ENCODE measurements around the gene SLFN11.
"Not testable (repeated sequence)": the region's sequence is repeated elsewhere in the genome, so short reads cannot be mapped to it uniquely, and the experiment has no call there.

SLFN11 gene

GRCh38 chr17:35373534-35373983, at the start of gene SLFN11:
TSS of gene SLFN11 (minus strand) at chr17:35373621. CDS start at chr17:35363807, 9,814 bp downstream.
- peak; percentile 97 for DNase-seq

- DNase-seq = not testable (repeated sequence)
These were observed 47.6 kb upstream of the SLFN11 start for GRCh38 chr17:35421069-35421468.

- no peak for DNase-seq
These were observed 43.2 kb upstream of the SLFN11 start for GRCh38 chr17:35416659-35417058.

- not testable (repeated sequence) for DNase-seq
These were observed 41.3 kb upstream of the SLFN11 start for GRCh38 chr17:35414707-35415106.

- no peak for DNase-seq
These were observed 40.8 kb upstream of the SLFN11 start for GRCh38 chr17:35414247-35414646.

- no peak for DNase-seq
These were observed 34.1 kb upstream of the SLFN11 start for GRCh38 chr17:35407531-35407930.

- no peak for DNase-seq
These were observed 33.1 kb upstream of the SLFN11 start for GRCh38 chr17:35406568-35406967.

GRCh38 chr17:35404360-35404759, 30.9 kb upstream of the SLFN11 start:
- peak; percentile 10 for DNase-seq

GRCh38 chr17:35393783-35394182, 20.4 kb upstream of the SLFN11 start:
- DNase-seq = not testable (repeated sequence)

GRCh38 chr17:35390663-35391062, 17.2 kb upstream of the SLFN11 start:
- peak; percentile 63 for DNase-seq

GRCh38 chr17:35390156-35390555, 16.7 kb upstream of the SLFN11 start:
- DNase-seq = peak; percentile 13

- DNase-seq = no peak
These were observed 14.1 kb upstream of the SLFN11 start for GRCh38 chr17:35387496-35387895.

GRCh38 chr17:35377706-35378105, 4.3 kb upstream of the SLFN11 start:
- DNase-seq = no peak

GRCh38 chr17:35377068-35377467, 3.6 kb upstream of the SLFN11 start:
- no peak for DNase-seq

- DNase-seq = no peak
These were observed 2.8 kb upstream of the SLFN11 start for GRCh38 chr17:35376245-35376644.

GRCh38 chr17:35374766-35375344, 1.4 kb upstream of the SLFN11 start:
- DNase-seq = no peak

- DNase-seq = peak; percentile 64
These were observed 754 bp upstream of the SLFN11 start for GRCh38 chr17:35373984-35374765.

- DNase-seq = peak; percentile 70
These were observed 431 bp downstream of the SLFN11 start for GRCh38 chr17:35372846-35373533.

- DNase-seq = no peak
These were observed 1.5 kb downstream of the SLFN11 start for GRCh38 chr17:35371934-35372333.

- peak; percentile 81 for DNase-seq
These were observed 5.2 kb downstream of the SLFN11 start for GRCh38 chr17:35368081-35368830.

GRCh38 chr17:35361027-35361426, 12.4 kb downstream of the SLFN11 start:
- no peak for DNase-seq

GRCh38 chr17:35359398-35359797, 14.0 kb downstream of the SLFN11 start:
- DNase-seq = no peak

GRCh38 chr17:35352284-35352683, 21.1 kb downstream of the SLFN11 start:
- no peak for DNase-seq
